Osteocyte (in vitro differentiated cells): Measurements from ENCODE around the gene PTPRN2. TPM values are rescaled to one million over a fixed set of nuclear protein-coding genes. Genes with fewer than 3 reads are reported as not detected.
A peak's percentile ranks its signal among the peaks of the same experiment; 100 is the strongest.

Experiments used
- DNase-seq: peaks from one replicate; pipeline ENCODE4 v3.0.0; 2021; ENCODE audit warnings: mixed read lengths; ENCODE audit not compliant: unreplicated experiment; ENCODE audit errors: extremely low spot score
- H3K27ac Mint-ChIP-seq: one replicate; pipeline ENCODE4 v1.8.0; 2021; ENCODE audit warnings: mild to moderate bottlenecking, mixed read lengths; ENCODE audit not compliant: unreplicated experiment
- H3K27me3 Mint-ChIP-seq: one replicate; pipeline ENCODE4 v1.8.0; 2021; ENCODE audit warnings: mixed read lengths; ENCODE audit not compliant: unreplicated experiment
- H3K36me3 Mint-ChIP-seq: one replicate; pipeline ENCODE4 v1.8.0; 2021; ENCODE audit warnings: mixed read lengths; ENCODE audit not compliant: unreplicated experiment
- H3K4me1 Mint-ChIP-seq: one replicate; pipeline ENCODE4 v1.8.0; 2021; ENCODE audit warnings: mixed read lengths; ENCODE audit not compliant: unreplicated experiment
- H3K4me3 Mint-ChIP-seq: one replicate; pipeline ENCODE4 v1.8.0; 2021; ENCODE audit warnings: mild to moderate bottlenecking, moderate library complexity, mixed read lengths; ENCODE audit not compliant: unreplicated experiment
- H3K9me3 Mint-ChIP-seq: one replicate; pipeline ENCODE4 v1.8.0; 2021; ENCODE audit warnings: mixed read lengths; ENCODE audit not compliant: unreplicated experiment
- CTCF ChIP-seq: fragments of 200-600 bp; sonication (generic); IDR thresholded peaks from 2 replicates; pipeline ENCODE4 v1.5.0; 2021; ENCODE audit warnings: antibody characterized with exemption, mild to moderate bottlenecking, moderate library complexity
- total RNA-seq: library from RNA; stranded (reverse); gene quantifications from 2 replicates; pipeline ENCODE4 v1.2.1, GENCODE V29; 2021

The PTPRN2 gene
- total RNA-seq, 1 donor from 2014 or later: 0.59 TPM

- no peak for TF ChIP-seq CTCF
- Mint-ChIP-seq H3K27me3 (no peaks in the 10 kb centered on the region), H3K9me3 (peaks cover 24% of the 10 kb centered on the region), H3K36me3 (no peaks in the 10 kb centered on the region), H3K27ac (no peak overlapping the region), H3K4me3 (no peak overlapping the region), H3K4me1 (no peaks in the 10 kb centered on the region)
- DNase-seq: peak; percentile 79
Measured at GRCh38 chr7:158321936-158322615, 265.5 kb downstream of the PTPRN2 start.

GRCh38 chr7:158321056-158321700, 266.4 kb downstream of the PTPRN2 start:
- Mint-ChIP-seq H3K27ac (no peak overlapping the region), H3K27me3 (no peaks in the 10 kb centered on the region), H3K4me3 (no peak overlapping the region), H3K36me3 (no peaks in the 10 kb centered on the region), H3K4me1 (no peaks in the 10 kb centered on the region), H3K9me3 (peaks cover 18% of the 10 kb centered on the region)
- DNase-seq: peak; percentile 76
- no peak for TF ChIP-seq CTCF

GRCh38 chr7:158320328-158320727, 267.3 kb downstream of the PTPRN2 start:
- H3K4me1 Mint-ChIP-seq: no peaks in the 10 kb centered on the region
- H3K27me3 Mint-ChIP-seq: no peaks in the 10 kb centered on the region
- no peak for TF ChIP-seq CTCF

GRCh38 chr7:158318511-158318913, 269.1 kb downstream of the PTPRN2 start:
- H3K9me3 Mint-ChIP-seq: peaks cover 15% of the 10 kb centered on the region
- no peak overlapping the region for H3K27ac Mint-ChIP-seq
- H3K27me3 Mint-ChIP-seq: no peaks in the 10 kb centered on the region
- TF ChIP-seq CTCF: no peak
- H3K36me3 Mint-ChIP-seq: no peaks in the 10 kb centered on the region
- H3K4me1 Mint-ChIP-seq: no peaks in the 10 kb centered on the region
- peak; percentile 79 for DNase-seq
- no peak overlapping the region for H3K4me3 Mint-ChIP-seq

More at GRCh38 chr7:158320328-158320727, 267.3 kb downstream of the PTPRN2 start:
- H3K36me3 Mint-ChIP-seq: no peaks in the 10 kb centered on the region
- peak; percentile 19 for DNase-seq
- no peak overlapping the region for H3K4me3 Mint-ChIP-seq
- H3K27ac Mint-ChIP-seq: no peak overlapping the region
- H3K9me3 Mint-ChIP-seq: peaks cover 22% of the 10 kb centered on the region
